OCI-LY1 (cell line): ENCODE results near the gene GULP1.

Source experiments
- H2AFZ ChIP-seq: fragments of 200-600 bp; sonication (generic), shearing (Covaris generic); 2 replicates; pipeline ENCODE4 v1.6.0; 2014; ENCODE audit warnings: antibody characterized with exemption, mild to moderate bottlenecking, low read length
- H3F3A ChIP-seq: fragments of 200-600 bp; sonication (generic), shearing (Covaris generic); 2 replicates; pipeline ENCODE4 v1.6.0; 2014; ENCODE audit warnings: mild to moderate bottlenecking, antibody characterized with exemption, low read length, moderate library complexity; ENCODE audit not compliant: insufficient read depth
- H3K27ac ChIP-seq: fragments of 200-600 bp; sonication (generic); 2 replicates; pipeline ENCODE4 v1.5.1; 2014; ENCODE audit warnings: low read length, mixed run types, mild to moderate bottlenecking, low read depth; ENCODE audit not compliant: poor library complexity, severe bottlenecking
- H3K27me3 ChIP-seq: fragments of 200-600 bp; sonication (generic); 2 replicates; pipeline ENCODE4 v1.6.0; 2014; ENCODE audit warnings: antibody characterized with exemption, mild to moderate bottlenecking, low read length, moderate library complexity; ENCODE audit not compliant: insufficient read depth
- H3K36me3 ChIP-seq: fragments of 200-600 bp; sonication (generic); 2 replicates; pipeline ENCODE4 v1.6.1; 2014; ENCODE audit warnings: mild to moderate bottlenecking, antibody characterized with exemption, low read length, moderate library complexity, mixed read lengths; ENCODE audit not compliant: insufficient read depth
- H3K4me1 ChIP-seq: fragments of 200-600 bp; sonication (generic); 2 replicates; pipeline ENCODE4 v1.5.1; 2014; ENCODE audit warnings: mild to moderate bottlenecking, low read length, moderate library complexity; ENCODE audit not compliant: insufficient read depth, severe bottlenecking
- H3K4me2 ChIP-seq: fragments of 200-600 bp; sonication (generic), shearing (Covaris generic); 2 replicates; pipeline ENCODE4 v1.6.1; 2014; ENCODE audit warnings: low read length
- H3K4me3 ChIP-seq: fragments of 200-600 bp; sonication (generic); 2 replicates; pipeline ENCODE4 v1.5.1; 2014; ENCODE audit warnings: low read length, low read depth, mild to moderate bottlenecking, mixed read lengths; ENCODE audit not compliant: poor library complexity, severe bottlenecking
- H3K79me2 ChIP-seq: fragments of 200-600 bp; shearing (Covaris generic); 2 replicates; pipeline ENCODE4 v1.6.1; 2016; ENCODE audit warnings: mixed run types, low read length, mixed read lengths; ENCODE audit not compliant: insufficient read depth
- H3K9ac ChIP-seq: fragments of 200-600 bp; sonication (generic), shearing (Covaris generic); 2 replicates; pipeline ENCODE4 v1.6.1; 2014; ENCODE audit warnings: mild to moderate bottlenecking, low read length, mixed read lengths
- H3K9me2 ChIP-seq: fragments of 200-600 bp; sonication (generic), shearing (Covaris generic); 2 replicates; pipeline ENCODE4 v1.6.1; 2014; ENCODE audit warnings: low read depth, mild to moderate bottlenecking, low read length, mixed read lengths
- H3K9me3 ChIP-seq: fragments of 200-600 bp; shearing (Covaris generic); 2 replicates; pipeline ENCODE4 v1.6.1; 2014; ENCODE audit warnings: low read length, mixed read lengths
- H4K20me1 ChIP-seq: fragments of 200-600 bp; sonication (generic), shearing (Covaris generic); 2 replicates; pipeline ENCODE4 v1.6.0; 2016; ENCODE audit warnings: mild to moderate bottlenecking, low read length; ENCODE audit not compliant: insufficient read depth
- EZH2 ChIP-seq: fragments of 200-600 bp; sonication (generic), shearing (Covaris generic); IDR thresholded peaks from 2 replicates; pipeline ENCODE4 v1.8.0; 2017; ENCODE audit warnings: borderline replicate concordance, mixed run types, mild to moderate bottlenecking, antibody characterized with exemption, low read length, moderate library complexity, mixed read lengths
- TF ChIP-seq, protein P1 (sequence below): fragments of 200-600 bp; sonication (generic), shearing (Covaris generic); IDR thresholded peaks from 2 replicates; pipeline ENCODE4 v1.5.1; 2017; ENCODE audit warnings: mild to moderate bottlenecking, antibody characterized with exemption, low read length, moderate library complexity, mixed read lengths

The GULP1 gene

DNA sequence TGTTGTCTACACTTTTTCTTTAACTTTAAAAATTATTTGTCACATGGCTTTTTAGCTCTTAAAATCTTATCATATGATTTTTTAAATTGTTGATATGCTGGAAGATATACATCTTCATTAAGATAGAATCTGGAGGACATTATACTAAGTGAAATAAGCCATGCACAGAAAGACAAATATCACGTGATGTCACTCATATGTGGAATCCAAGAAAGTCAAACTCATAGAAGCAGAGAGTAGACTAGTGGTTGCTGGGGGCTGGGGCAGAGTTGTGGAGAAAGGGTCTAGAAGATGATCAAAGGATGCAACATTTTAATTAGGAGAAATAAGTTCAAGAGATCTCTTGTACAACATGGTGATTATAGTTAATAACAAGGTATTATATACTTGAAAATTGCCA, 280.9 kb downstream of the GULP1 start:
- Histone ChIP-seq H3K4me3 (no peak overlapping the region), H3K36me3 (no peaks in the 10 kb centered on the region), H3K27ac (no peak overlapping the region)

DNA sequence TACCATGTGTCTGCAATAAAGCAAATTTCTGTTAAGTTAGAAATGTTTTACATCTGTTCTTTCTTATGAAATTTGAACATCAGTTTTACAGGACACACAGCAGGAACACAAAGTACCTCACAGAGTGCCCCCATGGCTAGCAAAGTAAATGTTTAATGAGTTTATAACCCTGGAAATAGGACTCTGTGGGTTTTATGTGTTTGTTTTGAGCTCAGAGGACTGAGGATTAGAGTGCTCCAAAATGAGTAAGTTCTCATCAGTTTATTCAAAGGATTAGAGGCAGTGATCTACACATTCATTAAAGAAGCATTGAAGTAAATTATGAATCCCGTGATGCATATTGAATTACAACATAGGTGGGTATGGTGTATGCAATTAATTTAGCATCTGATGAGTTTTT, 281.8 kb downstream of the GULP1 start:
- TF ChIP-seq, protein P1, sequence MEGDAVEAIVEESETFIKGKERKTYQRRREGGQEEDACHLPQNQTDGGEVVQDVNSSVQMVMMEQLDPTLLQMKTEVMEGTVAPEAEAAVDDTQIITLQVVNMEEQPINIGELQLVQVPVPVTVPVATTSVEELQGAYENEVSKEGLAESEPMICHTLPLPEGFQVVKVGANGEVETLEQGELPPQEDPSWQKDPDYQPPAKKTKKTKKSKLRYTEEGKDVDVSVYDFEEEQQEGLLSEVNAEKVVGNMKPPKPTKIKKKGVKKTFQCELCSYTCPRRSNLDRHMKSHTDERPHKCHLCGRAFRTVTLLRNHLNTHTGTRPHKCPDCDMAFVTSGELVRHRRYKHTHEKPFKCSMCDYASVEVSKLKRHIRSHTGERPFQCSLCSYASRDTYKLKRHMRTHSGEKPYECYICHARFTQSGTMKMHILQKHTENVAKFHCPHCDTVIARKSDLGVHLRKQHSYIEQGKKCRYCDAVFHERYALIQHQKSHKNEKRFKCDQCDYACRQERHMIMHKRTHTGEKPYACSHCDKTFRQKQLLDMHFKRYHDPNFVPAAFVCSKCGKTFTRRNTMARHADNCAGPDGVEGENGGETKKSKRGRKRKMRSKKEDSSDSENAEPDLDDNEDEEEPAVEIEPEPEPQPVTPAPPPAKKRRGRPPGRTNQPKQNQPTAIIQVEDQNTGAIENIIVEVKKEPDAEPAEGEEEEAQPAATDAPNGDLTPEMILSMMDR = no peak
- TF ChIP-seq EZH2 = no peak
- Histone ChIP-seq H3F3A (no peaks in the 10 kb centered on the region), H3K9ac (no peak overlapping the region)

More for the DNA sequence above, 280.9 kb downstream of the GULP1 start:
- H2AFZ ChIP-seq = no peak overlapping the region
- H3F3A ChIP-seq = no peaks in the 10 kb centered on the region
- H3K9me3 ChIP-seq = no peaks in the 10 kb centered on the region
- H3K4me2 ChIP-seq = no peak overlapping the region
- no peaks in the 10 kb centered on the region for H3K9me2 ChIP-seq
- no peaks in the 10 kb centered on the region for H3K27me3 ChIP-seq
- H4K20me1 ChIP-seq = no peaks in the 10 kb centered on the region
- no peak for TF ChIP-seq EZH2
- TF ChIP-seq, protein P1 = no peak
- no peaks in the 10 kb centered on the region for H3K4me1 ChIP-seq
- no peaks in the 10 kb centered on the region for H3K79me2 ChIP-seq
- H3K9ac ChIP-seq = no peak overlapping the region

DNA sequence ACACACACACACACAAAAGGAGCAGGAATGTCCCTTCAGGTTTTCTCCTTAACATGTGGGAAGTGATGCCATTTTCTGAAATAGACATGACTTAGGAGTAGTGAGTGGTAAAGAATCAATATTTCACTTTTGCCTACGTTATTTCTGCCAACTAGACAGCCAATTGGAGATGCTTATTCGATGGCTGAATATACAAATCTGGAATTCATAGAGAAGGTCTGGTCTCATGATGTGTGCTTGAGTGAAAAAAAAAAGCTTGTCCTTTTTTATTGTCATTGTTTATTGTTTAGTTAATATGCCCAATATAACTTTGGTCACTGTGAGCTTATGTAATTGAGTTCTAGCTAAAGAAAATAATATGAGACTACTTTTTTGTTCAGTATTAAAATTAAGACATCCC, 284.3 kb downstream of the GULP1 start:
- Histone ChIP-seq H3K9me2 (no peaks in the 10 kb centered on the region), H3K9me3 (no peaks in the 10 kb centered on the region), H3K27ac (no peak overlapping the region), H4K20me1 (no peaks in the 10 kb centered on the region), H3K79me2 (no peaks in the 10 kb centered on the region), H3K9ac (no peak overlapping the region), H3K4me1 (no peaks in the 10 kb centered on the region), H3K36me3 (no peaks in the 10 kb centered on the region), H3K27me3 (no peaks in the 10 kb centered on the region), H2AFZ (no peak overlapping the region), H3K4me3 (no peak overlapping the region), H3K4me2 (no peak overlapping the region), H3F3A (no peaks in the 10 kb centered on the region)
- TF ChIP-seq, protein P1 = no peak
- no peak for TF ChIP-seq EZH2

More for the DNA sequence above, 281.8 kb downstream of the GULP1 start:
- Histone ChIP-seq H3K9me2 (no peaks in the 10 kb centered on the region), H3K9me3 (no peaks in the 10 kb centered on the region), H3K27me3 (no peaks in the 10 kb centered on the region), H3K27ac (no peak overlapping the region), H3K36me3 (no peaks in the 10 kb centered on the region), H2AFZ (no peak overlapping the region), H4K20me1 (no peaks in the 10 kb centered on the region), H3K4me1 (no peaks in the 10 kb centered on the region), H3K4me3 (no peak overlapping the region), H3K4me2 (no peak overlapping the region), H3K79me2 (no peaks in the 10 kb centered on the region)
